Large intestine (tissue), 12 donors: ENCODE data around the gene P3H1. TPM values are rescaled to one million over a fixed set of nuclear protein-coding genes. Genes with fewer than 3 reads are reported as not detected.
"Not testable (repeated sequence)": the region's sequence is repeated elsewhere in the genome, so short reads cannot be mapped to it uniquely, and the experiment has no call there.

Source experiments
- DNase-seq, 2 donors: peaks; one replicate each; pipeline versions ENCODE4 v3.0.0 to v3.0.0-alpha.2; 2013
- H3K27ac ChIP-seq: one replicate; pipeline ENCODE4 v1.5.1; 2013; ENCODE audit warnings: low read length
- H3K27me3 ChIP-seq: 2 replicates; pipeline ENCODE4 v1.6.1; 2013; ENCODE audit warnings: low read length; ENCODE audit not compliant: control insufficient read depth, insufficient read depth
- H3K36me3 ChIP-seq: 2 replicates; pipeline ENCODE4 v1.6.1; 2013; ENCODE audit warnings: low read length; ENCODE audit not compliant: control insufficient read depth, insufficient read depth
- H3K4me1 ChIP-seq: one replicate; pipeline ENCODE4 v1.6.1; 2013; ENCODE audit warnings: low read length; ENCODE audit not compliant: control insufficient read depth, insufficient read depth
- H3K4me3 ChIP-seq: one replicate; pipeline ENCODE4 v1.5.1; 2013; ENCODE audit warnings: low read length
- H3K9me3 ChIP-seq: one replicate; pipeline ENCODE4 v1.6.1; 2013; ENCODE audit warnings: mild to moderate bottlenecking, low read depth, low read length, moderate library complexity; ENCODE audit not compliant: control insufficient read depth
- WGBS: methylation state at CpG from one replicate; pipeline ENCODE4 v1.1.5; 2013; ENCODE audit warnings: low lambda C conversion rate; ENCODE audit not compliant: insufficient coverage; 5-methylcytosine and 5-hydroxymethylcytosine counted together
- long read RNA-seq, 11 donors: transcript quantifications; one replicate each; lab custom pipeline, GENCODE V29; 2026
- polyA plus RNA-seq: library from polyadenylated mRNA; unstranded; fragments of 120-200 nt; gene quantifications from one replicate; pipeline ENCODE4 v1.2.1, GENCODE V29; 2013

The P3H1 gene
- polyA plus RNA-seq: 23.2 TPM
- long read RNA-seq, donor 1, partial matches to known transcripts: 0 of 3 reads
- long read RNA-seq, donor 1, other reads (novel, unspliced or antisense): 0 of 3 reads
- long read RNA-seq, donor 2, transcript P3H1-202 (15 exons, 2,585 nt): major isoform, 6 of 9 reads
- long read RNA-seq, donor 2, partial matches to known transcripts: 0 of 9 reads
- long read RNA-seq, donor 2, other reads (novel, unspliced or antisense): 0 of 9 reads
- long read RNA-seq, donor 3: 0 reads
- long read RNA-seq, donor 4: 0 reads
- long read RNA-seq, donor 5, partial matches to known transcripts: 0 of 4 reads
- long read RNA-seq, donor 5, other reads (novel, unspliced or antisense): 0 of 4 reads
- long read RNA-seq, donor 6, transcript P3H1-202 (15 exons, 2,585 nt): major isoform, 8 of 8 reads
- long read RNA-seq, donor 6, partial matches to known transcripts: 0 of 8 reads
- long read RNA-seq, donor 6, other reads (novel, unspliced or antisense): 0 of 8 reads
- long read RNA-seq, donor 7, partial matches to known transcripts: 0 of 2 reads
- long read RNA-seq, donor 7, other reads (novel, unspliced or antisense): 0 of 2 reads
- long read RNA-seq, donor 8, partial matches to known transcripts: 0 of 6 reads
- long read RNA-seq, donor 8, other reads (novel, unspliced or antisense): 0 of 6 reads
- long read RNA-seq, donor 9, partial matches to known transcripts: 0 of 5 reads
- long read RNA-seq, donor 9, other reads (novel, unspliced or antisense): 0 of 5 reads
- long read RNA-seq, donor 10, transcript P3H1-202 (15 exons, 2,585 nt): major isoform, 6 of 11 reads
- long read RNA-seq, donor 10, partial matches to known transcripts: 0 of 11 reads
- long read RNA-seq, donor 10, other reads (novel, unspliced or antisense): 0 of 11 reads
- long read RNA-seq, donor 11, partial matches to known transcripts: 0 of 6 reads
- long read RNA-seq, donor 11, other reads (novel, unspliced or antisense): 0 of 6 reads

GRCh38 chr1:42766741-42767509, at the start of gene P3H1, which contains the start of gene C1orf50:
Gene P3H1 (minus strand): TSS chr1:42767028. CDS start chr1:42766971, 57 bp downstream.
Gene C1orf50 (plus strand): TSS chr1:42767249. CDS start chr1:42767312, 63 bp downstream.
- peak within 1 kb of the TSS; percentile 86 for H3K4me3 ChIP-seq
- no peaks in the 10 kb centered on the region for H3K9me3 ChIP-seq
- no CpG with 5 or more reads among the region's 82 CpGs for WGBS
- no peaks in the 10 kb centered on the region for H3K27me3 ChIP-seq
- peak within 1 kb of the TSS; percentile 92 for H3K27ac ChIP-seq
- H3K36me3 ChIP-seq: no peaks in the 10 kb centered on the region
- DNase-seq: peak; percentile 99 to 100
- peaks cover 6% of the 10 kb centered on the region for H3K4me1 ChIP-seq

- no peak for DNase-seq
- Histone ChIP-seq H3K4me3 (peak overlapping the region; percentile 73), H3K9me3 (no peaks in the 10 kb centered on the region), H3K27me3 (no peaks in the 10 kb centered on the region), H3K36me3 (peaks cover 2% of the 10 kb centered on the region), H3K27ac (peak overlapping the region; percentile 98), H3K4me1 (peaks cover 3% of the 10 kb centered on the region)
- WGBS: 83% methylated on average over 2 of the region's 7 CpGs
Observed at GRCh38 chr1:42815941-42816584, 49.2 kb upstream of the P3H1 start.

- WGBS: no CpG with 5 or more reads among the region's 3 CpGs
- not testable (repeated sequence) for H3K36me3 ChIP-seq, H3K4me3 ChIP-seq, H3K27ac ChIP-seq, H3K27me3 ChIP-seq, DNase-seq, H3K4me1 ChIP-seq, H3K9me3 ChIP-seq
Observed at GRCh38 chr1:42814815-42815214, 48.0 kb upstream of the P3H1 start.

- H3K27me3 ChIP-seq: no peaks in the 10 kb centered on the region
- DNase-seq: no peak
- peaks cover 12% of the 10 kb centered on the region for H3K36me3 ChIP-seq
- H3K27ac ChIP-seq: no peak overlapping the region
- H3K4me1 ChIP-seq: no peaks in the 10 kb centered on the region
- H3K4me3 ChIP-seq: no peak overlapping the region
- peaks cover 2% of the 10 kb centered on the region for H3K9me3 ChIP-seq
Observed at GRCh38 chr1:42807056-42807668, 40.3 kb upstream of the P3H1 start.

- no peaks in the 10 kb centered on the region for H3K4me1 ChIP-seq
- no peak overlapping the region for H3K27ac ChIP-seq
- DNase-seq: no peak
- H3K36me3 ChIP-seq: peaks cover 12% of the 10 kb centered on the region
- no peaks in the 10 kb centered on the region for H3K27me3 ChIP-seq
- no CpG with 5 or more reads among the region's 5 CpGs for WGBS
- H3K4me3 ChIP-seq: no peak overlapping the region
- H3K9me3 ChIP-seq: peaks cover 2% of the 10 kb centered on the region
Observed at GRCh38 chr1:42806593-42806992, 39.8 kb upstream of the P3H1 start.

- Histone ChIP-seq H3K27ac (no peak overlapping the region), H3K4me1 (no peaks in the 10 kb centered on the region), H3K36me3 (peaks cover 11% of the 10 kb centered on the region), H3K27me3 (no peaks in the 10 kb centered on the region), H3K9me3 (peaks cover 2% of the 10 kb centered on the region), H3K4me3 (no peak overlapping the region)
- DNase-seq: no peak
Observed at GRCh38 chr1:42806171-42806570, 39.3 kb upstream of the P3H1 start.

GRCh38 chr1:42801832-42802473, 35.1 kb upstream of the P3H1 start:
- WGBS: 100% methylated on average over 3 of the region's 8 CpGs
- Histone ChIP-seq H3K4me1 (no peaks in the 10 kb centered on the region), H3K27me3 (peaks cover 2% of the 10 kb centered on the region), H3K4me3 (no peak overlapping the region), H3K36me3 (peaks cover 5% of the 10 kb centered on the region), H3K27ac (no peak overlapping the region), H3K9me3 (peaks cover 2% of the 10 kb centered on the region)
- DNase-seq: no peak

- Histone ChIP-seq H3K4me1 (no peaks in the 10 kb centered on the region), H3K27ac (no peak overlapping the region), H3K36me3 (no peaks in the 10 kb centered on the region), H3K9me3 (no peaks in the 10 kb centered on the region), H3K4me3 (no peak overlapping the region), H3K27me3 (peaks cover 2% of the 10 kb centered on the region)
- WGBS: no CpG with 5 or more reads among the region's 5 CpGs
- DNase-seq: no peak
Observed at GRCh38 chr1:42797979-42798378, 31.2 kb upstream of the P3H1 start.

GRCh38 chr1:42797414-42797813, 30.6 kb upstream of the P3H1 start:
- no peaks in the 10 kb centered on the region for H3K9me3 ChIP-seq
- DNase-seq: no peak
- no CpG with 5 or more reads among the region's 3 CpGs for WGBS
- H3K27me3 ChIP-seq: peaks cover 2% of the 10 kb centered on the region
- H3K27ac ChIP-seq: no peak overlapping the region
- H3K36me3 ChIP-seq: no peaks in the 10 kb centered on the region
- H3K4me1 ChIP-seq: no peaks in the 10 kb centered on the region
- no peak overlapping the region for H3K4me3 ChIP-seq
